ENCODE data around the gene RYR2.
"Not testable (repeated sequence)": the region's sequence is repeated elsewhere in the genome, so short reads cannot be mapped to it uniquely, and the experiment has no call there.

RYR2 gene

DNA sequence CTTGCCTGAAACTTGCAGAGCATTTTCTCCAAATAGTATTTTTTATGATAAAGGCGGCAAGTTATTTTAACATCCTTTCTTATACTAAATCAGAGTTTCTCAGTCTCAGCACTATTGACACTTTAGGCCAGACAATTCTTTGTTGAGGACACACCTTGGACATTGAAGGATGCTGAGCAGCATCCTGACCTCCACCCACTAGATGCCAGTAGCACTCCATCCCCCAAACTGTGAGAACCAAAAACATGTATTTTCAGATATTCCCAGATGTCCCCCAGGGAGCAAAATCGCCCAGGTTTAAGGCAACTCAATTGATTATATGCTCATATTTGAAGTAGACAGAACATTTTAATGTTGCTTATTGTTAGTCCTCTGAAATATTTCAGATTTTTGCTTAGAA, 549.4 kb downstream of the RYR2 start:
- DNase-seq = no peak

DNA sequence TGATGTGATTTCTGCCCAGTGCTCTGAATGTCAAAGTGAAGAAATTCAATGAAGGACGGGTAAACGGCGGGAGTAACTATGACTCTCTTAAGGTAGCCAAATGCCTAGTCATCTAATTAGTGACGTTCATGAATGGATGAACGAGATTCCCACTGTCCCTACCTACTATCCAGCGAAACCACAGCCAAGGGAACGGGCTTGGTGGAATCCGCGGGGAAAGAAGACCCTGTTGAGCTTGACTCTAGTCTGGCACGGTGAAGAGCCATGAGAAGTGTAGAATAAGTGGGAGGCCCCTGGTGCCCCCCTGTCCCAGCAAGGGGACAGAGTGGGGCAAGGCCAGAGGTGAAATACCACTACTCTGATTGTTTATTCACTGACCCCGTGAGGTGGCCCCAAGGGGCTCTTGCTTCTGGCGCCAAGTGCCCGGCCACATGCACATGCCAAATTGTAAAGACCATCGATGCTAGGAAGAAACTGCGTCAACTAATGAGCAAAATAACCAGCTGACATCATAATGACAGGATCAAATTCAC, 561.1 kb downstream of the RYR2 start:
- not testable (repeated sequence) for DNase-seq

DNA sequence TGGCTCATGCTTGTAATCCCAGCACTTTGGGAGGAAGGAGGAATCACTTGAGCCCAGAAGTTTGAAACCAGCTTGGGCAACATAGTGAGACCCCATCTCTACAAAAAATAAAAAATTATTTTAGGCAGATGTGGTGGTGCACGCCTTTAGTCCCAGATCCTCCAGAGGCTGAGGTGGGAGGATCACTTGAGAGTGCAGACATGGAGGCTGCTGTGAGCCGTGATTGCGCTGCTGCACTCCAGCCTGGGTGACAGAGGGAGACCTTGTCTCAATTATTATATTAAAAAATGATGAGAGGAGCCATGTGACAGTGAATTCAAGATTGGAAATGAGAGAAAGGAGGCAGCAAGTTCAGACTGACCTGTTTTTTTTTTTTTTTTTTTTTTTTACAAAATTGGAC, 566.4 kb downstream of the RYR2 start:
- no peak for DNase-seq

DNA sequence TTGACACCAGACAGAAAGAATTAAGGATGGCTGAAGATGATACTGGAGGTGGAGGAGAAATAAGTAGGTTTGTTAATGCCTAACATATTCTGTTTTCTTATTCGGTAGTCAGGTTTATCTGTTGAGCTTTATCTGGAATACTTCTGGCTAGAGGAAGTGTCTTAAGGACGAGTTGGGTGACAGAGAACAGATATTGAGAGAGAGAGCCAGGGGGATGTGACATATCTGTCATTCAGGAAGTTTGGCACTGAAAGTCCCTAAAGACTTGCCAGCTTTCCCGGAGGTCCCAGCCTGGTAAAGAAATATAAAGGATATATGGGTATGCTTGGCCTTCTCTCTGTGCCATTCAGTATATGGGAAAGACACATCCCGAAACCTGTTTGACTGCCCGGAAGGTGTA, 568.2 kb downstream of the RYR2 start:
- no peak for DNase-seq

DNA sequence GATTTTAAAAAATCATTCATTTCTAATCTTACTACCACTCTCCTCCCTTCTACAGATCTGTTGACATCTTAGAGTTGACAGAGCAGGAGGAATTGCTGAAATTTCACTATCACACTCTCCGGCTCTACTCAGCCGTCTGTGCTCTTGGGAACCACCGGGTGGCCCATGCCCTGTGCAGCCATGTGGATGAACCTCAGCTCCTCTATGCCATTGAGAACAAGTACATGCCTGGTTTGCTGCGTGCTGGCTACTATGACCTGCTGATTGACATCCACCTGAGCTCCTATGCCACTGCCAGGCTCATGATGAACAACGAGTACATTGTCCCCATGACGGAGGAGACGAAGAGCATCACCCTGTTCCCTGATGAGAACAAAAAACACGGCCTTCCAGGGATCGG, 572.0 kb downstream of the RYR2 start:
- no peak for DNase-seq

DNA sequence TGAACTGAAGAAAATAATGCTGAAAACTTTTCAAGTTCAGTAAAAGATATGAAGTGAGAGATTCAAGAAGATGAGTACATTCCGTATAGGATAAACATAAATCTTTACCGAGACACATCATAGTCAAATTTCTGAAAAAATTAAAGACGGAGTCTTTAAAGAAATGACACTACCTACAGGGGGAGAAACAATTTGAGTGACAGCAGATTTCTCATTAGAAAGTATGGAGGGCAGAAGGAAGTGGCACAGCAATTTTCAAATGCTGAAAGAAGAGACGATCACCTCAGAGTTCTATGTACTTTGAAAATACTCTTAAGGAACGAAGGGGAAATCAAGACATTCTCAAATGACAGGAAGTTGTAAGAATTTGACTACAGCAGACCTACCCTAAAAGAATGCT, 577.6 kb downstream of the RYR2 start:
- DNase-seq = no peak

DNA sequence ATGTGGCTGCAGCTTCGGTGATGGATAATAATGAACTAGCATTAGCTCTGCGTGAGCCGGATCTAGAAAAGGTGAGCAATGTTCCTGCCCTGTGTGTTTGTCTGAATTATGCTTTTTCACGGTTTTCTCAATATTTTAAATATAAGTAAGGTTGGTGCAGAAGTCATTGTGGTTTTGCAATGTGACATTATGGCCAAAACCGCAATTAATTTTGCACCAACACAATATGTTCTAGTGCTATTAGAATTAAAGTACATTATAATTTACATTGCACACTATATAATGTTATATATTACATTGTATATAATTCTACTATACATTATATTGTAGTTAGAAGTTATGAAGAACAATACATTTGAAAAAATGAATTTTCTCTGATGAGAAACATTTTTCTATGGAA, 592.9 kb downstream of the RYR2 start:
- DNase-seq = no peak

DNA sequence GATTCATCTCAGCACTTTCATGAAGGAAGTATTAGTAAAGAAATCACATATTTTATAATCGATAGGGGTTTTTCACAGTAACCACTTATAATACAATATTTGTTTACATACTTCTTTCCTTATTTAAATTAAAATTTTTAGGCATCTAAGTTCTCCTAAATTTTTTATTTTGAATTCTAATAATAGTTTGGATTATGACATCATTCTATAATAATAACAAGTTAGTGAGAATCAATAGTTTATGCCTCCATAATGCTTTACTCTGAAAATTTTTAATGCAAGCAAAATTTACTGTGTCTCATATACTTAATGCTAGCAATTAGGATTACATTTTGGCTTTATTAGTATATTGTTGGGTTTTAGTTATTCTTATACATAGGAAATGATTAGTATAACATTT, 596.6 kb downstream of the RYR2 start:
- no peak for DNase-seq

DNA sequence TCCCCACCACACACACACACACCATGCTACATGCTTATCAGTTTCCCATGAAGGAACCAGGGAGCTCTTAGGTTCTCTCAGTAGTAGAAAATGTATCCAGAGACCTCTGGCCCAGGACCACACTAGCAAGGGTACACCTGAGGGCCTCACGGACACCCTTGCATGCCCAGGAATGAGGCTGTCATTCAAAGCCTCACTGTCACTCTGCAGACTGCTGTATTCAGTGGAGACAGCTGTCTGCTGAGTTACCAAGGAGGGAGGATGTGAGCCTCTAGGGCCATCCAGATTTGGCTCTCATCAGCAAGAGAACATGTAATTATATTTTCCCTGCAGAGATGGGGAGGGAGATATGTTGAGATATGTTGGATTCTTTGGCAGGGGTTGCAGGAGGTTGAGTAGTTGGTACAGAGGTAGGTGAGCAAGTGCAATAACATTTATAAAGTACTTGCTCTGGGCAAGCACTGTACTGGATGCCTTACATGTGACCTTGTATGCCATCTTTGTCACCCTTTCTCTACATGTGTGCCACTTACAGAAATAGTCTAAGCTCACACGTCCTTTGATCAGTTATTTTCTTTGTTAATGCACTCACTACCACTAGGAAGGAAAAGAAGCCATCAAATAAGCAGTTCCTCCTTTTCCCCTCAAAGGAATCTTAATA, 598.2 kb downstream of the RYR2 start:
- no peak for DNase-seq

DNA sequence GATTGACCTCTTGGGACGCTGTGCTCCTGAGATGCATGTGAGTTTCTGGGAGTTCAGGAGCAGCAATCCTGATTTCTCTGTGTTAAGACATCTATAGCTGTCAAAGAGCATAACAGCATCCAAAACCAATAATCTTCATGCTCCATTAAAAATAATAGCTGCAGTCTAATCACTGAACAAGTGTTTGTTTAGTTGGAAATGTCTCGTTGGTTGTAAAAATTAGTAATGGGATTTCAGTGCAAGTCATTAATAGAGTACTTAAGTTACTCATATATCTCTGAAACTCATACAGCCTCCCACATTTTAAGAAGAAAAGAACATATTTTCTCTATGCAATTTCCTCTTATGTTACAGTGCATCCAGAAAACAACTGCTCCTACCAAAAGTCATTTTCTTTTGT, 599.0 kb downstream of the RYR2 start:
- DNase-seq = no peak

DNA sequence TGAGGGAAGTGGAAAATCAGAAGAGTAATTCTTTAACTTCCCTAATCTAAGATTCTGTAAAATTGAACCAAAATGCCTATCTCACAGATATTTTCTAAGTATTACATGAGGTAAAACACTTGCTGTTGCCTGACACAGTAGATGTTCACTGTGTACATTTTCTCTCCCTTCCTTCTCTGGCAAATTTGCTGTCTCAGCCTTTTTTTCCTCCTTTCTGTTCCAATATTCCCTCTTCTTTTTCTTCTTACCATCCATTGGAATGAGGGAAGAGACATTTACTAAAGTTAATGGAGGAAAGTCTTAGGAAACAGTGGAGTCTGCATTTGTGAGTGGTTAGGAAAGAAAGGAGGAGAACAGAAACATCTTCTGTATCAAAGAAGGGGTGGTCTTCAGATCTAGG, 608.8 kb downstream of the RYR2 start:
- no peak for DNase-seq

DNA sequence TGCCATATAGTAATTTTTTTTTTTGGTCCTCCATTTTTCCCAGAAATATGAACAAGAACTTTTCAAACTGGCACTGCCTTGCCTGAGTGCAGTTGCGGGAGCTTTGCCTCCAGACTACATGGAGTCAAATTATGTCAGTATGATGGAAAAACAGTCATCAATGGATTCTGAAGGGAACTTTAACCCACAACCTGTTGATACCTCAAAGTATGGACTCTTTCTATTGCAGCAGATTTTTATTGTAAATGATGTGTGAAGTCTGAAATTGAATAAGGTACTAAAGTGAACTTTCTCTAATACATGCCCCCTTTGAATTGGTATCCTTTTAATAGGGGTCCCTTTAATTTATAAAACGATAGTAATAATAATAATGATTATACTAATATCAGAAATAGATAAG, 613.8 kb downstream of the RYR2 start:
- DNase-seq = no peak

DNA sequence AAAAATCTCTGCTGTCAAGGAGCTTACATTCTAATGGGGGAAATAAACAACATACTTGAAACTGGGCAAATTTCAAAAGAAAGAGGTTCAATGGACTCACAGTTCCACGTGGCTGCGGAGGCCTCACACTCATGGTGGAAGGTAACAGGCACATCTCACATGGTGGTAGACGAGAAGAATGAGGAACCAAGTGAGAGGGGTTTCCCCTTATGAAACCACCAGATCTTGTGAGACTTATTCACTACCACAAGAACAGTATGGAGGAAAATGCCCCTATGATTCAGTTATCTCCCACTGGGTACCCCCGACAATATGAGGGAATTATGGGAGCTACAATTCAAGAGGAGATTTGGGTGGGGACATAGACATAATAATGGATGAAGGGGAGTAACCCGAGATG, 622.4 kb downstream of the RYR2 start:
- DNase-seq = no peak

DNA sequence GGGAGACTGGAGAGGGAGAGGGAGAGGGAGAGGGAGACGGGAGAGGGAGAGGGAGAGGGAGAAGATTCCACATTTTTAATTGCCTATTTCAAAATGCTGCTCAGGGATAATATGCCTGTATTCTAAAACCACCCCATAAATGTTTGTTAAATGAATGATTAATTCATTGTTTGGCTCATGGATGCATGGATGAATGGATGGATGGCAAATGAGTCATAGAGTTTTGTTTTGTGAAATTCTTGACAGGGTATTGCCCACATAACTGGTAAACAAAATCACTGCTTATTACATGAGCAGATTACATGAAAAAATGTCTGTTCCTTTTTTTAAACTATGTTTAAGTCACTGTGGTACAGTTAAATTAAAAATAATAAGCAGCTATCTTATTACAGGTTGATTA, 628.3 kb downstream of the RYR2 start:
- no peak for DNase-seq

DNA sequence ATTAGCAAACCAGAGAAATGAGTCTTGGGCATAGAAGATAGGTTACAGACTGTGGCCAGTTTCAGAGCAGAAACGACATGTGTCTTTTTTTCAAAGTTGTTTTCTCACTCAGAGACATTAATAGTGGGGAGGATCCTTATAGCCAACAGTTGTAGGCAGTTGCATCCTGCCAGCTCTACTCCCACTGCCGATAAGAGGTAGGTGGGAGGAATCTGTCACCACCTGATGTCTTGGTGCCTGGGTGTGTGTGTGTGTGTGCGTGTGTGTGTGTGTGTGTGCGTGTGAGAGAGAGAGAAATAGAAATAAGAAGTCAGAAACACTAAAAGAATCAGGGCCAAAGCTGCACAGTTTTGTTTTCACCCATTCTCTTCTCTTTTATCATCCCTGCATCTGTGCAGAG, 629.3 kb downstream of the RYR2 start:
- DNase-seq = no peak

DNA sequence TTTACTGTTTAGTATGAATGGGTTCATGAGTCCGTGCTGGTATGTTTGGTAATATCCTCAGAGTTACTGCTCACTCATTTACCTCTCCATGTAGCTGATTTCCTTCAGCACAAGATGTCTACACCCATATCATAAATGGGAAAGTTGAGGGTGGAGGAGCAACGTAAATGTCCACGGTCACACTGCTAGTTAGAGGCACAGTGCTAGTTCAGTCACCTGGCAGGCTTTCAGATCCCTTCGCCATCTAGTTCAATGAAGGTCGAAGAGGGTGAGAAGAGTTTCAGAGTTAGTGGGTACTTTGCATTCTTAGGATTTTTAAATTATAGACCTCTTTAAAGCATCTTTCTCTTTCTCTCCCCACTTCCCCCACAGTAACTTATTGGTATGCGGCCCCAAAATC, 630.0 kb downstream of the RYR2 start:
- DNase-seq = no peak

DNA sequence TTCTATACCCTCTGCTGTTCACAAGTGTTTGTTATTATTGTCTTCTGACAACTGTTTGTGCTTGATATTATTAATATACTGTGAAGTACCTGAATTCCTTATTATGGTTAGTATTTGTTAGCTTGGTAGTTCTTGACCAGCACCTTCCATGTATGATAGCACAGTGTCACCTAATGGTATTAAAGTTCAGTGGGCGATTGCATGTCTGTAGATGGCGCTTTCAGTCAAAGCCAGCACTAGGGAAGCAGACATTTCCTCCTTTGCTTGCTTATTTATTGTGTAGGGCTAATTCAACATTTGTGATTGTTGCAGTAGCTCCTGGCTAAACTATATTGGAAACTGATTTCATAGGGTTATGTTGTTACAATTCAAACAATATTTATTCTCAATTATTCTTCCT, 630.8 kb downstream of the RYR2 start:
- no peak for DNase-seq

DNA sequence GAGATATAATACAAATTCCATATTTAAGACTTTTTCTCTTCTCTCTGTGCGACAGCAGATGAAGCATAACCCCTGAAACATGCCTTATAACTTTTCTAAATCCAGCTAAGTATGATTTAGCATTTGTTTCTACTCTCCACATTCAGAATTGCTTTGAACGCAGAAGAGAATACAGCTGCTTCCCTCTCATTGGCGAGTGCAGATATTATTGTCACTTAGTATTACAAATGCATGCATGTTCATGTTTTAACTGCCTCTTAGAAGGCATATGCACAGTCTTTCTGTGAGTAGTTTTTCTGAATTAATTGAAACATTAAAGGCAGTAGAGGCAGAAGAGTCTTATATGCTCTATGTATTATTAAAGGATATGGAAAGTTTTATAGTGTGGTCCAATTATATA, 631.6 kb downstream of the RYR2 start:
- DNase-seq = no peak

DNA sequence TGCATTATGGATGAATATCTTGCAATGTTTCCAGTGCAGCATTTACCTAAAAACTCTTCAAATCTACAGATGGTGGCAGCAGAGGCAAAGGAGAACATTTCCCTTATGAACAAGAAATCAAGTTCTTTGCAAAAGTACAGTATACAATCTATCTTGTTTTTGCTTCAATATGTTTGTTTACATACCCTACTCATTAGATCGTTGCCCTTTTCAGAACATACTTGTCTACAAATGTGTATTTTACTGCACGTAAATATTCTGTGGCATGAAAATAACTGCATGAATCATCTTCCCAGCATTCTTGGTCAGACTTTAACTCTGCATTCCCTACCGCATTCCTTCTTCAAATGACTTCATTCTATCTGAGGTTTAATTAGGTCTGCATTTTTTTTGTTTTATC, 636.0 kb downstream of the RYR2 start:
- no peak for DNase-seq

DNA sequence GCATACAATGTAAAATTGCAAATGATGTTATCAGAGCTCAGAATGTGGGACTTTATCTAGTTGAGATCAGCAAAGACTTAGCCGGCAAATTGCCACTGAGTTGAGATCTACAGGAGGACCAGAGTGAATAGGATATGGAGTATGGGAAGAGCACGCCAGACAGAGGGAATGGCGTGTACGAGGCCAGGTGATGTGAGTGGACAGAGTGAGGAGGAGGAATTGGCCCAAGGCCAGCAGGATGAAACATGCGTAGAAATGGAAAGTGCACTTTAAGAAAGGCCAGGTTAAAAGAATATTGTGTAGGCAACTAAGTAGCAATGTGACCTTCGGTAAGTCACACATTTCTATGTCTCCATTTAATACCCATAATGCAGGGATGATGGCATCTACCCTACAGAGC, 637.7 kb downstream of the RYR2 start:
- no peak for DNase-seq

DNA sequence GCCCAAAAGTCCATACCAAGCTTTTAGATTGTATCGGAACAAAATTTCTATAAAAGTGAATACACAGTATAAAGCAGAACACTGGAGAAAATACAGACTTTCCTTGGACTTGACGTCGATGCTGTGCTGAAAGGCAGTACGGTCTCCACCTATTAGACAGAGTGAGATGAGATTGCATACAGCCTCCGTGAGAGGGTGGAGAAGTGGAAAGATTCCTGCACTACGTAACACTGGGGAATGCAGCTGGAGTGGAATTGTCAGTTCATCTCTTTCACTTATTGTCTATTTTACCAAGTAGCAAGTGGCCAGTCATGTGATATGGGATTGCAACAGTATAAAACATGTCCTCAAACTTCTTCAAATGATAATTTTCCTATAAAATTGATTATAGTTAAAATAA, 639.2 kb downstream of the RYR2 start:
- no peak for DNase-seq

DNA sequence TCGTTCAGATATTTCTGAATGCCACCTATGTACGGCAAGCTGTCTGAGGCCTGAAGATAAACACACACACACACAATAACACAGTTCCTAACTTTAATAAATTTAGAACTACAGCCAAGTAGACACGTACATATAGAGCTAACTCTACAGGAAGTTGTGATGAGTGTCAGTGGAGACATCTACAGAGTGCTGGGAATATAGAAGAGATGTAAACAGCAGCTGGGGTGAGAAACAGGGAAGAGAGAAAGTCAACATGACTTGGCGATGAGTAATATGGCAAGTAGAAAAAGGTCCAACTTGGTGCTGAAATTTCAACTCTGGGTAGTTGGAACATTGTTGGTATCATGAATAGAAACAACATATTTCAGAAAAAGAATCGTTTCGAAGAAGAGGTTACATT, 642.3 kb downstream of the RYR2 start:
- DNase-seq = no peak

DNA sequence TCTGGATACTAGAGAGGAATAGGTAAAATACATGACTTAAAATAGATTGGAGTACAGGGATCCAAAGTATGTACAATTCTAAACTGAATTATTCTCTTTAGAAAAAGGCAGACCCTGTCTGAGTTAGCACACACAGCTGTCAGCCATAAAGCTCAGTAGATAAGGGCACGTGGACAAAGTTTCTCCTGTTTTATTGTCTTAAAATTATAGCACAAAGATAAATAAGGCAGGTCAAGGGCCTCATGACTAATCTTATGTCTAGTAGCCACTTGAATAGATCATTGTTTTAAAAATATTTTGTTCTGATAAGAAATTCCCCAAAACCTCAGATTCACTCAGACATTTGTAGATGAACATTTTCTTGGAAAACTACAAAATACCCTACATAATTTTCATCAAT, 643.6 kb downstream of the RYR2 start:
- DNase-seq = no peak

DNA sequence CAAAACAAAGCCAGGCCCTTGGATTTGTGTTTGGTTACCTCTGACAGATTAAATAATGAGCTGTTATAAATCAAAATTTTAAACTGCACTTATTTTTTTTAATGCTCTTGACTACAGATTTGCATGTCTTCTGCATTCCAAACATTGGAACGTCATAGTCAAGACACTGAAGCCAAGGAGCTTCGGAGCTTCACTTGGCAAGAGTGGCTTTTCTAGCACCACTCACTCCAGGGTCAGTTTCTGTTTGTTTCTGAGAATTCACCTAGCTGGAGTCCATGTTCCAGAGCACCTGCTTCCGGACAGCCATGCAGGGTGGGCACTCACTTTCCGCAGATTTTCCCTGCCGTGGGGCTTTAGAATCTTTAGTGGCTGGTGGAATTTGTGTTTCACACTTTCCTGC, 645.8 kb downstream of the RYR2 start:
- DNase-seq = no peak

DNA sequence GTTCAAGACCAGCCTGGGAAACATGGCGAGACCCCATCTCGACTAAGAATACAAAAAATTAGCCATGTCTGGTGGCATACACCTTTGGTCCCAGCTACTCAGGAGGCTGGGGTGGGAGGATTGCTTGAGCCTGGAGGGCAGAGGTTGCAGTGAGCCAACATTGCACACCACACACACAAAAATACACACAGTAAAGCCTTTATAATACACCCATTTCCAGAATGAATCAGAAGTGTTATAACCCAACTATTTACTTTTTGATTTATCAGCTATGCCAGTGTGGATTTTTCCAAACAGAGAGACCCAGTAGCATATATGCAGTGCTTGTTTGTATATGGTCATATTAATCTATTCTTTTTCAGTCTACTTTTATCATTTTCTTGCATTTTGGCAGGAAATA, 648.7 kb downstream of the RYR2 start:
- no peak for DNase-seq

DNA sequence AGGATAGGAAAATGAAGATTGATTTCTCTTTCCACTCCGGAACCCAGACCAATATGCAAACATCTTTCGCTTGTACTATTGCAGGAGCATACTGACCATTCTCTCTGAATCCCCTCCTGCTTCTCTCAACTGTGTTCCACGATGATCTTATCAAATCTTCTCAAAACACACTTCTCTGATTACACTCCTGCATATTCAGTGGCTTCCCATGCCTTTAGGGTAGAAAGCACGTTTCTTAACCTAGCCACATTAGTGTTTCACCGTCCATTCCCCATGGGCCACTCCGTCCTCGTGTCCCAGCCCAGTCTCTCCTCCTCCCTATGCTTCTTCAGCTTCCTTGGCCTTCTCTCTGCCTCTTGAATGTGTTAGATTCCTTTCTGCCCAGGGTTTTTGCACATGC, 650.3 kb downstream of the RYR2 start:
- no peak for DNase-seq

All from NCI-H510A (cell line).